NOMO-1 treated with dmso at 0.1 percent for 144 hours (cell line): Measurements from ENCODE around the gene NPL.
A peak's percentile ranks its signal among the peaks of the same experiment; 100 is the strongest.

Experiments
- DNase-seq: peaks from one replicate; lab custom pipeline; 2025; ENCODE audit not compliant: unreplicated experiment; lab: John Stamatoyannopoulos, UW

Gene NPL

GRCh38 chr1:182778862-182779261 is 10.7 kb upstream of the NPL start:
- no peak for DNase-seq

GRCh38 chr1:182779530-182779929 is 10.0 kb upstream of the NPL start:
- no peak for DNase-seq

- peak; percentile 61 for DNase-seq
Observed at GRCh38 chr1:182781841-182782586, 7.6 kb upstream of the NPL start.

GRCh38 chr1:182782587-182782913 is 7.0 kb upstream of the NPL start:
- DNase-seq, result no peak

GRCh38 chr1:182783068-182783467 is 6.5 kb upstream of the NPL start:
- DNase-seq, result no peak

- peak; percentile 28 for DNase-seq
Observed at GRCh38 chr1:182784556-182785171, 4.9 kb upstream of the NPL start.

- DNase-seq, result no peak
Observed at GRCh38 chr1:182785181-182785580, 4.4 kb upstream of the NPL start.

- peak; percentile 34 for DNase-seq
Observed at GRCh38 chr1:182786223-182786994, 3.2 kb upstream of the NPL start.

GRCh38 chr1:182786995-182787324 is 2.6 kb upstream of the NPL start:
- no peak for DNase-seq

- no peak for DNase-seq
Observed at GRCh38 chr1:182791281-182792179, 2.0 kb downstream of the NPL start.

- DNase-seq, result no peak
Observed at GRCh38 chr1:182794091-182794490, 4.5 kb downstream of the NPL start.

GRCh38 chr1:182794676-182795201 is 5.2 kb downstream of the NPL start:
- no peak for DNase-seq

- DNase-seq, result peak; percentile 60
Observed at GRCh38 chr1:182795563-182796228, 6.1 kb downstream of the NPL start.

GRCh38 chr1:182802006-182802803 is 12.6 kb downstream of the NPL start:
- DNase-seq, result no peak

- no peak for DNase-seq
Observed at GRCh38 chr1:182803846-182804245, 14.3 kb downstream of the NPL start.

- no peak for DNase-seq
Observed at GRCh38 chr1:182806015-182806678, 16.6 kb downstream of the NPL start.

GRCh38 chr1:182807907-182808306 is 18.3 kb downstream of the NPL start:
- no peak for DNase-seq

- DNase-seq, result no peak
Observed at GRCh38 chr1:182809414-182809957, 19.9 kb downstream of the NPL start.
